WERI-Rb-1 (cell line): ENCODE measurements around the gene CEP55.
"Not testable (repeated sequence)": the region's sequence is repeated elsewhere in the genome, so short reads cannot be mapped to it uniquely, and the experiment has no call there.

ENCODE experiments used
- DNase-seq: peaks from one replicate; pipeline ENCODE4 v3.0.0-alpha.2; 2020
- H3K27ac ChIP-seq: fragments of 250-450 bp; sonication (Bioruptor Pico); 2 replicates; pipeline ENCODE4 v1.5.1; 2020; ENCODE audit warnings: mild to moderate bottlenecking, moderate library complexity
- H3K27me3 ChIP-seq: fragments of 250-450 bp; sonication (Bioruptor Pico); 2 replicates; pipeline ENCODE4 v1.5.1; 2021; ENCODE audit warnings: mild to moderate bottlenecking, low read depth, moderate library complexity; ENCODE audit not compliant: insufficient read depth, severe bottlenecking
- H3K36me3 ChIP-seq: fragments of 250-450 bp; sonication (Bioruptor Pico); 2 replicates; pipeline ENCODE4 v1.5.1; 2020; ENCODE audit warnings: mild to moderate bottlenecking, moderate library complexity
- H3K4me3 ChIP-seq: 2 replicates; pipeline ENCODE4 v1.5.1; 2011; ENCODE audit warnings: low read depth, mild to moderate bottlenecking, control low read depth, low read length
- H3K9me3 ChIP-seq: fragments of 250-450 bp; sonication (Bioruptor Pico); 2 replicates; pipeline ENCODE4 v1.5.1; 2021; ENCODE audit warnings: mild to moderate bottlenecking, moderate library complexity; ENCODE audit not compliant: severe bottlenecking
- TF ChIP-seq, protein P1 (sequence below): IDR thresholded peaks from 2 replicates; pipeline ENCODE4 v1.5.1; 2011; ENCODE audit warnings: low read depth, mild to moderate bottlenecking, control low read depth, inconsistent platforms, low read length

CEP55 gene

GRCh38 chr10:93542358-93542791 is 46.0 kb downstream of the CEP55 start:
- H3K4me3 ChIP-seq: peak overlapping the region; percentile 26
- H3K27me3 ChIP-seq: no peaks in the 10 kb centered on the region
- H3K9me3 ChIP-seq: no peaks in the 10 kb centered on the region
- TF ChIP-seq, protein P1, sequence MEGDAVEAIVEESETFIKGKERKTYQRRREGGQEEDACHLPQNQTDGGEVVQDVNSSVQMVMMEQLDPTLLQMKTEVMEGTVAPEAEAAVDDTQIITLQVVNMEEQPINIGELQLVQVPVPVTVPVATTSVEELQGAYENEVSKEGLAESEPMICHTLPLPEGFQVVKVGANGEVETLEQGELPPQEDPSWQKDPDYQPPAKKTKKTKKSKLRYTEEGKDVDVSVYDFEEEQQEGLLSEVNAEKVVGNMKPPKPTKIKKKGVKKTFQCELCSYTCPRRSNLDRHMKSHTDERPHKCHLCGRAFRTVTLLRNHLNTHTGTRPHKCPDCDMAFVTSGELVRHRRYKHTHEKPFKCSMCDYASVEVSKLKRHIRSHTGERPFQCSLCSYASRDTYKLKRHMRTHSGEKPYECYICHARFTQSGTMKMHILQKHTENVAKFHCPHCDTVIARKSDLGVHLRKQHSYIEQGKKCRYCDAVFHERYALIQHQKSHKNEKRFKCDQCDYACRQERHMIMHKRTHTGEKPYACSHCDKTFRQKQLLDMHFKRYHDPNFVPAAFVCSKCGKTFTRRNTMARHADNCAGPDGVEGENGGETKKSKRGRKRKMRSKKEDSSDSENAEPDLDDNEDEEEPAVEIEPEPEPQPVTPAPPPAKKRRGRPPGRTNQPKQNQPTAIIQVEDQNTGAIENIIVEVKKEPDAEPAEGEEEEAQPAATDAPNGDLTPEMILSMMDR: no peak
- H3K27ac ChIP-seq: peak overlapping the region; percentile 87
- no peaks in the 10 kb centered on the region for H3K36me3 ChIP-seq
- DNase-seq: peak; percentile 98

DNA sequence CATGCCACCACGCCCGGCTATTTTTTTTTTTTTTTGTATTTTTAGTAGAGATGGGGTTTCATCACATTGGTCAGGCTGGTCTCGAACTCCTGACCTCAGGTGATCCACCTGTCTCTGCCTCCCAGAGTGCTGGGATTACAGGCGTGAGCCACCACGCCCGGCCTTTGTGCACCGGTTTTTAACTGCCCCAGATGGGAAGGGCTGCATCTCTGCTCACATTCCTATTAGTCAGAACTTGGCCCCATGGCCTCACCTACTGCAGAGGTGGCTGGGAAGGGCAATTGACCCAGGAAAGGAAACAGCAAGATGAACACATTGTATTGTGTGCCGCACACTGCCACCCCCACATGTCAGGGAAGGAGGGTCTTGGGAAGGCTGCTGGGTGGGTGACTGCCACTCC is 50.6 kb downstream of the CEP55 start:
- H3K9me3 ChIP-seq, H3K27me3 ChIP-seq, DNase-seq, H3K4me3 ChIP-seq, H3K27ac ChIP-seq, H3K36me3 ChIP-seq: not testable (repeated sequence)

GRCh38 chr10:93547522-93547921 is 51.1 kb downstream of the CEP55 start:
- Histone ChIP-seq H3K9me3 (no peaks in the 10 kb centered on the region), H3K36me3 (no peaks in the 10 kb centered on the region), H3K4me3 (no peak overlapping the region), H3K27me3 (no peaks in the 10 kb centered on the region), H3K27ac (no peak overlapping the region)
- no peak for DNase-seq
- TF ChIP-seq, protein P1: no peak

GRCh38 chr10:93548376-93549071 is 52.1 kb downstream of the CEP55 start:
- no peak for DNase-seq
- no peaks in the 10 kb centered on the region for H3K9me3 ChIP-seq

GRCh38 chr10:93550606-93551005 is 54.2 kb downstream of the CEP55 start:
- H3K9me3 ChIP-seq: no peaks in the 10 kb centered on the region
- TF ChIP-seq, protein P1: no peak
- DNase-seq: no peak
- no peaks in the 10 kb centered on the region for H3K27me3 ChIP-seq
- H3K4me3 ChIP-seq: no peak overlapping the region
- no peak overlapping the region for H3K27ac ChIP-seq
- no peaks in the 10 kb centered on the region for H3K36me3 ChIP-seq

More at GRCh38 chr10:93548376-93549071, 52.1 kb downstream of the CEP55 start:
- TF ChIP-seq, protein P1: no peak
- Histone ChIP-seq H3K27me3 (no peaks in the 10 kb centered on the region), H3K36me3 (no peaks in the 10 kb centered on the region), H3K4me3 (no peak overlapping the region), H3K27ac (no peak overlapping the region)

DNA sequence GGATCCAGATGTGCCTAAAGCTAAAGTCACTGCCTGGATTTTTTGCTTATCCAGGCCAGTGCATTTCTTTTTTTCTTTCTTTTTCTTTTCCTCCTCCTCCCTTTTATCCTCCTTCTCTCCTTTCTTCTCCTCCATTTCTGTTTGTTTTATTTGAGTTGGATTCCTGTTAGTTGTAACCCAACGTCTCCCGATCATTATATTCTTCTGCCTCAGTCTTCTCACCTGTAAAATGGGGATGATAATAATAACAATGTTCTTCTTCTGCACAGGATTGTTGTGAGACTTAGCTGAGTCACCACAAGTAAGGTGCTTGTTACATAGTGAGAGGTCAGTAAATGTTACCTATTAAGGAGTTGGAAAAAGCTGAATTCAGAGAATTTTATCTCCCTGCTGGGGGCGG is 56.4 kb downstream of the CEP55 start:
- Histone ChIP-seq H3K27ac (no peak overlapping the region), H3K36me3 (no peaks in the 10 kb centered on the region), H3K27me3 (no peaks in the 10 kb centered on the region), H3K4me3 (no peak overlapping the region), H3K9me3 (no peaks in the 10 kb centered on the region)
- TF ChIP-seq, protein P1: no peak
- DNase-seq: no peak
